GM12878 (cell line): ENCODE data around the gene PLCG2. TPM values are rescaled to one million over a fixed set of nuclear protein-coding genes. Genes with fewer than 3 reads are reported as not detected.
"Not testable (repeated sequence)": the region's sequence is repeated elsewhere in the genome, so short reads cannot be mapped to it uniquely, and the experiment has no call there.

Experiments
- ATAC-seq: fragments of 200-7000 bp; cut with Tn5 transposase; 3 replicates; pipeline ENCODE4 v1.9.1; 2020; ENCODE audit warnings: mild to moderate bottlenecking, moderate library complexity
- BruUV-seq: library from RNA; stranded (reverse); fragments of 400-500 nt; replicated peaks from 2 replicates; lab custom pipeline; 2021; lab: Mats Ljungman, UMichigan
- CTCF ChIA-PET: fragments of 300-600 bp; sonication (Branson Sonifier 250); formaldehyde crosslinking; extraction: SDS; loops from one replicate; lab custom pipeline; 2021; ENCODE audit warnings: inconsistent platforms; lab: Yijun Ruan, JAX
- POLR2A ChIA-PET: fragments of 350-600 bp; formaldehyde crosslinking; extraction: SDS; loops from one replicate; lab custom pipeline; 2021; ENCODE audit warnings: inconsistent platforms; lab: Charles Lee
- RAD21 ChIA-PET: fragments of 300-600 bp; sonication (Branson Sonifier 250); formaldehyde crosslinking; loops from one replicate; lab custom pipeline; 2023; ENCODE audit warnings: antibody characterized with exemption; ENCODE audit not compliant: unreplicated experiment; lab: Charles Lee
- SMC1A ChIA-PET: fragments of 300-600 bp; sonication (Branson Sonifier 250); formaldehyde crosslinking; loops from one replicate; lab custom pipeline; 2023; ENCODE audit not compliant: unreplicated experiment, uncharacterized antibody; lab: Charles Lee
- DNase-seq: peaks from one replicate; pipeline ENCODE4 v3.0.0-alpha.2; 2011; ENCODE audit warnings: low read depth, low spot score
- FAIRE-seq: peaks from 3 replicates; lab custom pipeline; 2011; peaks lifted over from hg19 to GRCh38; lab: Jason Lieb, UNC
- H2AFZ ChIP-seq: 2 replicates; pipeline ENCODE4 v1.6.0; 2011; ENCODE audit warnings: low read depth, low read length, control low read depth; ENCODE audit not compliant: control insufficient read depth
- H3K27ac ChIP-seq: 2 replicates; pipeline ENCODE4 v1.5.1; 2011; ENCODE audit warnings: control low read depth; ENCODE audit not compliant: control insufficient read depth, insufficient read depth
- H3K27me3 ChIP-seq, 2 experiments: replicated peaks in 1 of 2; 2 replicates each; pipeline versions ENCODE4 v1.6.0 to v1.6.1; 2011; ENCODE audit warnings: low read length in 1 of 2; ENCODE audit not compliant: control insufficient read depth in 2 of 2, insufficient read depth in 2 of 2
- H3K36me3 ChIP-seq, 2 experiments: 2 replicates each; pipeline ENCODE4 v1.5.1; 2011; ENCODE audit warnings: low read length in 1 of 2; ENCODE audit not compliant: control insufficient read depth in 2 of 2, insufficient read depth in 2 of 2
- H3K4me1 ChIP-seq: 2 replicates; pipeline ENCODE4 v1.6.1; 2011; ENCODE audit warnings: mild to moderate bottlenecking, low read length, moderate library complexity, mixed read lengths; ENCODE audit not compliant: control insufficient read depth, insufficient read depth
- H3K4me2 ChIP-seq: 2 replicates; pipeline ENCODE4 v1.6.0; 2011; ENCODE audit warnings: control low read depth; ENCODE audit not compliant: control insufficient read depth, insufficient read depth
- H3K4me3 ChIP-seq: fragments of 200-600 bp; sonication (generic); 2 replicates; pipeline ENCODE4 v1.5.1; 2016
- H3K79me2 ChIP-seq: 2 replicates; pipeline ENCODE4 v1.6.0; 2011; ENCODE audit warnings: low read length; ENCODE audit not compliant: control insufficient read depth, insufficient read depth
- H3K9ac ChIP-seq: 2 replicates; pipeline ENCODE4 v1.8.0; 2011; ENCODE audit warnings: low read length, control low read depth, mixed read lengths; ENCODE audit not compliant: control insufficient read depth, insufficient read depth
- H3K9me3 ChIP-seq: replicated peaks from 3 replicates; pipeline ENCODE4 v1.5.1; 2011; ENCODE audit warnings: mild to moderate bottlenecking, low read length; ENCODE audit not compliant: control insufficient read depth, insufficient read depth
- H4K20me1 ChIP-seq: 2 replicates; pipeline ENCODE4 v1.6.0; 2011; ENCODE audit not compliant: control insufficient read depth, insufficient read depth
- BCL3 ChIP-seq: IDR thresholded peaks from 2 replicates; pipeline ENCODE4 v1.6.1; 2011; ENCODE audit warnings: borderline replicate concordance, low read depth, mild to moderate bottlenecking, moderate library complexity, low read length; ENCODE audit not compliant: insufficient read depth, poor library complexity, severe bottlenecking
- CREB1 ChIP-seq: IDR thresholded peaks from 2 replicates; pipeline ENCODE4 v1.6.1; 2012; ENCODE audit warnings: low read depth, mild to moderate bottlenecking, inconsistent platforms
- DPF2 ChIP-seq: fragments of 450-650 bp; IDR thresholded peaks from 2 replicates; pipeline ENCODE4 v1.6.1; 2017; ENCODE audit warnings: mild to moderate bottlenecking
- FOXM1 ChIP-seq: IDR thresholded peaks from 2 replicates; pipeline ENCODE4 v1.6.1; 2012; ENCODE audit warnings: low read depth, mild to moderate bottlenecking, inconsistent platforms, low read length, moderate library complexity
- IKZF1 ChIP-seq: fragments of 450-650 bp; conservative IDR thresholded peaks from 2 replicates; pipeline ENCODE4 v1.6.1; 2017; ENCODE audit warnings: antibody characterized with exemption, mild to moderate bottlenecking
- KDM1A ChIP-seq: fragments of 200-600 bp; sonication (generic); IDR thresholded peaks from 2 replicates; pipeline ENCODE4 v1.6.1; 2016; ENCODE audit warnings: borderline replicate concordance
- MXI1 ChIP-seq: fragments of 150-350 bp; IDR thresholded peaks from 2 replicates; pipeline ENCODE4 v1.6.1; 2011; ENCODE audit warnings: low read depth, mild to moderate bottlenecking, inconsistent platforms, low read length, improper control_type of control experiment
- NFXL1 ChIP-seq: fragments of 450-650 bp; IDR thresholded peaks from 2 replicates; pipeline ENCODE4 v1.6.1; 2017; ENCODE audit warnings: antibody characterized with exemption, mild to moderate bottlenecking, borderline replicate concordance
- NKRF ChIP-seq: fragments of 450-650 bp; conservative IDR thresholded peaks from 2 replicates; pipeline ENCODE4 v1.6.1; 2017; ENCODE audit warnings: mild to moderate bottlenecking, moderate library complexity
- PAX5 ChIP-seq: IDR thresholded peaks from 2 replicates; pipeline ENCODE4 v1.6.1; 2011; ENCODE audit warnings: low read depth, low read length, borderline replicate concordance
- POLR2A ChIP-seq: IDR thresholded peaks from 2 replicates; pipeline ENCODE4 v1.6.1; 2011; ENCODE audit warnings: low read depth, mild to moderate bottlenecking, low read length
- SMARCA5 ChIP-seq: fragments of 450-650 bp; IDR thresholded peaks from 2 replicates; pipeline ENCODE4 v1.6.1; 2017; ENCODE audit warnings: mild to moderate bottlenecking
- STAT1 ChIP-seq: fragments of 450-650 bp; conservative IDR thresholded peaks from 2 replicates; pipeline ENCODE4 v1.6.1; 2014; ENCODE audit warnings: antibody characterized with exemption, mild to moderate bottlenecking
- ZNF384 ChIP-seq: IDR thresholded peaks from 2 replicates; pipeline ENCODE4 v1.6.1; 2012; ENCODE audit warnings: low read depth, mild to moderate bottlenecking, low read length, improper control_type of control experiment, borderline replicate concordance
- WGBS: methylation state at CpG from one replicate; pipeline ENCODE4 v1.1.6; 2016; ENCODE audit warnings: low lambda C conversion rate; ENCODE audit not compliant: insufficient replicate concordance, insufficient coverage; ENCODE audit errors: missing lambda C conversion rate; 5-methylcytosine and 5-hydroxymethylcytosine counted together
- in situ Hi-C: fragments of 300-500 bp; cut with MboI; formaldehyde crosslinking; loops from 9 replicates; pipeline ENCODE4 v1.14.3; 2018; ENCODE audit warnings: mixed read lengths
- intact Hi-C: fragments of 100-400 bp; cut with micrococcal nuclease; formaldehyde crosslinking; loops from one replicate; pipeline ENCODE4 v1.14.2; 2022; ENCODE audit not compliant: unreplicated experiment
- polyA plus RNA-seq, 11 experiments: library from polyadenylated mRNA; depleted of rRNA in 4 of 11; unstranded in 6 of 11; stranded (reverse) in 5 of 11; fragments of >200 nt; fragmentation: Nextera tagmentation in 4 of 11; fragmentation: Illumina TruSeq in 1 of 11; extraction: Ambion mirVana in 4 of 11; extraction: Trizol in 1 of 11; gene quantifications; 1 replicate in 1 of 11; 2 replicates in 10 of 11; pipeline versions ENCODE4 v1.2.1 to v1.2.3, GENCODE V29; 2011 to 2016; ENCODE audit warnings: inconsistent platforms in 2 of 11, missing spikeins in 2 of 11, low read depth in 1 of 11
- total RNA-seq, 4 experiments: library from RNA; depleted of rRNA in 3 of 4; stranded (reverse); fragments of >200 nt in 3 of 4; fragmentation: Illumina TruSeq in 1 of 4; extraction: Trizol in 1 of 4; gene quantifications; 2 replicates each; pipeline versions ENCODE4 v1.2.1 to v1.2.3, GENCODE V29; 2013 to 2021

PLCG2 gene
- total and polyA plus RNA-seq, 10 of the 15 experiments (the other 5 are each of a cell fraction or from before 2014, with no cell fraction given) = 47.6 to 256 (median 149) TPM

GRCh38 chr16:81877490-81877889 lies 98.4 kb downstream of the PLCG2 start:
- not testable (repeated sequence) for H3K4me3 ChIP-seq
- TF ChIP-seq BCL3 (peak; percentile 64), CREB1 (0 out of 2 replicates have a peak, but pooled peaks have one; percentile 27), POLR2A (peak; percentile 30; the same call in 1 of the 2 replicates)
- TF ChIP-seq, all 136 proteins: peak for 3; not testable (repeated sequence) for 133
- H3K9ac ChIP-seq, DNase-seq, CTCF ChIA-PET, H4K20me1 ChIP-seq, in situ Hi-C loops, POLR2A ChIA-PET, H3K27me3 ChIP-seq, H3K4me1 ChIP-seq, RAD21 ChIA-PET, H2AFZ ChIP-seq, ATAC-seq, H3K9me3 ChIP-seq, FAIRE-seq, H3K27ac ChIP-seq, BruUV-seq, H3K4me2 ChIP-seq: not testable (repeated sequence)
- Histone ChIP-seq H3K79me2 (peaks cover 12% of the 10 kb centered on the region), H3K36me3 (peaks cover 33 to 60% of the 10 kb centered on the region in 2 experiments)
- WGBS = 98% methylated on average over 12 of the region's 12 CpGs
- intact Hi-C loops = loop anchor here (10.0 kb wide), 1 partner anchor 513 kb away; no protein-coding TSS in a partner anchor
- SMC1A ChIA-PET = interaction anchor here (1.0 kb wide), 1 partner anchor 79 kb away, joined by 3 read pairs; no protein-coding TSS in a partner anchor

- no peak for ATAC-seq
- intact Hi-C loops = loop anchor here (10.0 kb wide), 1 partner anchor 514 kb away; no protein-coding TSS in a partner anchor
- no peaks in the 10 kb centered on the region for H3K9me3 ChIP-seq
- no peak for TF ChIP-seq NKRF
- no peak for TF ChIP-seq IKZF1
- TF ChIP-seq SMARCA5 = no peak
- TF ChIP-seq KDM1A = no peak
- TF ChIP-seq ZNF384 = no peak
- no peak for TF ChIP-seq PAX5
- TF ChIP-seq MXI1 = no peak
- no peak for TF ChIP-seq FOXM1
- no peak for TF ChIP-seq DPF2
- TF ChIP-seq NFXL1 = no peak
- no peak for TF ChIP-seq STAT1
- ChIA-PET RAD21 (no interaction called here), POLR2A (no interaction called here), CTCF (interaction anchor here (0.8 to 3.1 kb wide), 2 partner anchors 10 to 16 kb away, joined by 3 to 18 read pairs; no protein-coding TSS in a partner anchor), SMC1A (no interaction called here)
- WGBS = 98% methylated on average over 10 of the region's 10 CpGs
- BruUV-seq = no TSS peak
- DNase-seq = no peak
- H2AFZ ChIP-seq = no peak overlapping the region
- H3K4me3 ChIP-seq = no peak overlapping the region
- H3K9ac ChIP-seq = no peak overlapping the region
- peaks cover 12% of the 10 kb centered on the region for H3K79me2 ChIP-seq
- H3K4me1 ChIP-seq = no peaks in the 10 kb centered on the region; the same call in 1 of the 2 replicates
- H4K20me1 ChIP-seq = no peaks in the 10 kb centered on the region
- in situ Hi-C loops = no loop called here
- H3K4me2 ChIP-seq = no peak overlapping the region
- FAIRE-seq = no peak
- H3K27ac ChIP-seq = no peak overlapping the region
- H3K27me3 ChIP-seq = no peaks in the 10 kb centered on the region
- peaks cover 42 to 65% of the 10 kb centered on the region in 2 experiments for H3K36me3 ChIP-seq
These were observed 99.4 kb downstream of the PLCG2 start for GRCh38 chr16:81878529-81878928.
